Kidney (tissue), 14 donors: ENCODE data around the gene RSRC1. TPM values are rescaled to one million over a fixed set of nuclear protein-coding genes. Genes with fewer than 3 reads are reported as not detected.

Source experiments
- DNase-seq, 5 donors: peaks; one replicate each; pipeline ENCODE4 v3.0.0-alpha.2; 2013 to 2020
- FAIRE-seq: peaks from 2 replicates; lab custom pipeline; 2012; peaks lifted over from hg19 to GRCh38; lab: Jason Lieb, UNC
- H3K27ac ChIP-seq, 2 donors: one replicate each; pipeline ENCODE4 v1.7.0; 2013; ENCODE audit warnings: low read depth in 2 of 2, low read length in 2 of 2, inconsistent platforms in 1 of 2
- H3K27me3 ChIP-seq: one replicate; pipeline ENCODE4 v1.7.1; 2013; ENCODE audit warnings: low read length, inconsistent platforms; ENCODE audit not compliant: control insufficient read depth, insufficient read depth
- H3K36me3 ChIP-seq, 3 donors: one replicate each; pipeline versions ENCODE4 v1.7.0 to v1.7.1; 2013; ENCODE audit warnings: low read length in 3 of 3, control low read depth in 1 of 3, inconsistent platforms in 1 of 3; ENCODE audit not compliant: insufficient read depth in 3 of 3, control insufficient read depth in 2 of 3
- H3K4me1 ChIP-seq, 3 donors: one replicate each; pipeline versions ENCODE4 v1.7.0 to v1.7.1; 2013; ENCODE audit warnings: low read length in 3 of 3, inconsistent platforms in 1 of 3, low read depth in 1 of 3; ENCODE audit not compliant: control insufficient read depth in 2 of 3, insufficient read depth in 2 of 3
- H3K4me3 ChIP-seq, 3 donors: one replicate each; pipeline versions ENCODE4 v1.7.0 to v1.8.1; 2013; ENCODE audit warnings: low read length in 3 of 3, control low read depth in 1 of 3, inconsistent platforms in 1 of 3
- H3K9ac ChIP-seq, 3 donors: one replicate each; pipeline versions ENCODE4 v1.7.0 to v1.7.1; 2013; ENCODE audit warnings: low read length in 3 of 3, control low read depth in 1 of 3, inconsistent platforms in 1 of 3
- H3K9me3 ChIP-seq, 3 donors: one replicate each; pipeline versions ENCODE4 v1.7.0 to v1.7.1; 2013; ENCODE audit warnings: low read length in 3 of 3, control low read depth in 1 of 3, inconsistent platforms in 1 of 3; ENCODE audit not compliant: control insufficient read depth in 2 of 3, insufficient read depth in 1 of 3
- CTCF ChIP-seq: IDR thresholded peaks from 3 replicates; pipeline ENCODE4 v1.5.1; 2012; ENCODE audit warnings: mild to moderate bottlenecking, moderate library complexity, borderline replicate concordance; ENCODE audit not compliant: insufficient read depth; ENCODE audit errors: extremely low read depth
- intact Hi-C: fragments of 100-400 bp; cut with DNase I; formaldehyde crosslinking; loops from one replicate; pipeline ENCODE4 v1.11.1; 2022
- polyA plus RNA-seq: library from polyadenylated mRNA; stranded (reverse); fragments of 350-450 nt; fragmentation: Illumina TruSeq; extraction: RNeasy Lipid Tissue Mini Kit (QIAGEN cat#74804); gene quantifications from one replicate; pipeline ENCODE4 v1.2.3, GENCODE V29; 2014; ENCODE audit warnings: low read depth, low replicate concordance; ENCODE audit not compliant: insufficient read depth
- total RNA-seq: library from RNA; stranded (reverse); fragmentation: NEBNext Ultra II Directional; extraction: Animal tissue kit (Norgen Biotek cat#: 25700); gene quantifications from one replicate; pipeline ENCODE4 v1.2.1, GENCODE V29; 2021
- donor health status: control.
- donor health status: control.
- donor health status: control.
- donor health status: control.
- donor health status: control.
- donor health status: DM: yes; HTN: yes; CAD: no.
- donor health status: Normal renal cell carcinoma (clear cell type).

Gene RSRC1
- total and polyA plus RNA-seq, 2 donors from 2014 or later: 14.3 to 33.8 TPM

GRCh38 chr3:158471639-158472294 is 361.9 kb downstream of the RSRC1 start:
- Histone ChIP-seq H3K27ac (no peak overlapping the region), H3K36me3 (no peaks in the 10 kb centered on the region), H3K9me3 (no peaks in the 10 kb centered on the region), H3K9ac (no peak overlapping the region), H3K4me1 (no peaks in the 10 kb centered on the region), H3K4me3 (no peak overlapping the region), H3K27me3 (no peaks in the 10 kb centered on the region)
- no peak for TF ChIP-seq CTCF
- intact Hi-C loops: no loop called here
- DNase-seq (no peak), FAIRE-seq (no peak)

DNA sequence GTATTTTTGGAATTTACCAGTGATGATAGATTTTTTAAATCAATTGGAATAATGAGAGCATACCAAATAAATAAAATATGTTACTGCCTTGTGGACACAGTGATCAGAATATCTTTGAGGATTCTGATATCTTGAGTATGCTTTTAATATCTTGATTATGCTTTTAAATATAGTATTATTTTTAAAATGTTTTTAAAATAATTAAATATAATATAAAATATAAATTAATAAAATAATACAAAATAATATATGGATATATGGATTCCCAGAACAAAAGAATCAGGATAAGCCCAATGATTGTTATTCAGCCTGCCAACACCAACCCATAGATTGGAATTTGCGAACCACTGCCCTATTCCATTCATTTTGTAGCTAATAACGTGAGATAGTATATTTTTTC is 369.2 kb downstream of the RSRC1 start:
- H3K9ac ChIP-seq: no peak overlapping the region
- no peaks in the 10 kb centered on the region for H3K9me3 ChIP-seq
- no peak overlapping the region for H3K27ac ChIP-seq
- no peak for TF ChIP-seq CTCF
- H3K27me3 ChIP-seq: no peaks in the 10 kb centered on the region
- no peaks in the 10 kb centered on the region for H3K4me1 ChIP-seq
- H3K36me3 ChIP-seq: no peaks in the 10 kb centered on the region
- FAIRE-seq (no peak), DNase-seq (no peak)
- no peak overlapping the region for H3K4me3 ChIP-seq
- intact Hi-C loops: no loop called here

DNA sequence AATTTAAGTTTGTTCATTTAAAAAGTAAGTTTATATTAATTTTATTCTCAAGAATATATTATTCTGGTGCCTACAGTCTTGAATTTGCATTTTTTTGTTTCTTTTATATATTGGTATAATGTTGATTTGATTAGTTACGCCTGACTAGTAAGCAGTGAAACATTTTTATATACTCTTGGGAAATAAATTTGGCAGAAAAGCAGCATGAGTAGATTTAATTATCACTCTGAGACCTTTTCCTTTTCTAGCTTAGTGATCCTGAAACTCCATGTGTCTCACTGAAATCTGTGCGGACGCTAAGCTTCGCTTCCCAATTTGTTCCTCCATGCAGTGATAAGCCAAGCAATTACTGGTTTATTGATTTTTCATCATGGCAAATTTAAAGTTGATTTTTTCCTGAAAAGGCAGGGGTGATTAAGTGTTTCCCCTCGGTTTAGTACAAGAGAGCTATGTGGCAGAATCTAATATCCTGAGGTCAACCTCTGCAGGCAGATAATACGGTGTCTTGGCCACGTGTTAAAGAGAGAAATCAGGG is 373.9 kb downstream of the RSRC1 start:
- H3K9ac ChIP-seq: no peak overlapping the region
- H3K4me1 ChIP-seq: no peaks in the 10 kb centered on the region
- no peaks in the 10 kb centered on the region for H3K27me3 ChIP-seq
- H3K4me3 ChIP-seq: no peak overlapping the region
- no peak overlapping the region for H3K27ac ChIP-seq
- no peaks in the 10 kb centered on the region for H3K9me3 ChIP-seq
- intact Hi-C loops: no loop called here
- no peak for FAIRE-seq
- no peaks in the 10 kb centered on the region for H3K36me3 ChIP-seq
- no peak for TF ChIP-seq CTCF
- DNase-seq: no peak
